GM12864 (cell line): ENCODE results near the gene AGTR1.

Experiments
- DNase-seq: peaks from one replicate; pipeline ENCODE4 v3.0.0-alpha.2; 2011; ENCODE audit warnings: low read depth
- H3K4me3 ChIP-seq: 2 replicates; pipeline ENCODE4 v1.5.1; 2011; ENCODE audit warnings: mild to moderate bottlenecking, low read depth, low read length, control low read depth
- CTCF ChIP-seq: IDR thresholded peaks from 2 replicates; pipeline ENCODE4 v1.5.1; 2011; ENCODE audit warnings: low read depth, mild to moderate bottlenecking, moderate library complexity, low read length, control low read depth, inconsistent platforms; ENCODE audit errors: missing control alignments

AGTR1 gene

GRCh38 chr3:148697306-148698189, at the start of gene AGTR1:
Gene AGTR1 (plus strand): TSS chr3:148697903. CDS start chr3:148741036, 43,133 bp downstream.
- TF ChIP-seq CTCF, result no peak
- DNase-seq, result no peak
- no peak within 1 kb of the TSS for H3K4me3 ChIP-seq

- no peak for TF ChIP-seq CTCF
- H3K4me3 ChIP-seq, result no peak overlapping the region
- no peak for DNase-seq
Observed at GRCh38 chr3:148648685-148649352, 48.9 kb upstream of the AGTR1 start.

GRCh38 chr3:148651549-148651948, 46.2 kb upstream of the AGTR1 start:
- no peak overlapping the region for H3K4me3 ChIP-seq
- TF ChIP-seq CTCF, result no peak
- no peak for DNase-seq

- TF ChIP-seq CTCF, result no peak
- DNase-seq, result no peak
- H3K4me3 ChIP-seq, result no peak overlapping the region
Observed at GRCh38 chr3:148654433-148654832, 43.3 kb upstream of the AGTR1 start.

GRCh38 chr3:148657470-148657869, 40.2 kb upstream of the AGTR1 start:
- no peak for TF ChIP-seq CTCF
- H3K4me3 ChIP-seq, result no peak overlapping the region
- no peak for DNase-seq

GRCh38 chr3:148659512-148659911, 38.2 kb upstream of the AGTR1 start:
- TF ChIP-seq CTCF, result no peak
- no peak overlapping the region for H3K4me3 ChIP-seq
- DNase-seq, result no peak
